AG20443 (cell line): ENCODE data around the gene C3orf52.
"Not testable (repeated sequence)": the region's sequence is repeated elsewhere in the genome, so short reads cannot be mapped to it uniquely, and the experiment has no call there.

Source experiments
- DNase-seq: peaks from one replicate; pipeline ENCODE4 v3.0.0; 2012; ENCODE audit warnings: low spot score, mixed read lengths

Gene C3orf52

GRCh38 chr3:112086076-112086854 lies at the start of gene C3orf52:
TSS of gene C3orf52 (plus strand) at chr3:112086389. CDS start at chr3:112086408, 19 bp downstream.
- peak; percentile 97 for DNase-seq

- not testable (repeated sequence) for DNase-seq
These were observed 49.0 kb upstream of the C3orf52 start for GRCh38 chr3:112037194-112037593.

GRCh38 chr3:112038863-112039262 lies 47.3 kb upstream of the C3orf52 start:
- peak; percentile 57 for DNase-seq

- DNase-seq = no peak
These were observed 44.9 kb upstream of the C3orf52 start for GRCh38 chr3:112041321-112041720.

GRCh38 chr3:112042842-112043280 lies 43.3 kb upstream of the C3orf52 start:
- DNase-seq = no peak

- DNase-seq = peak; percentile 87
These were observed 42.5 kb upstream of the C3orf52 start for GRCh38 chr3:112043621-112044201.

GRCh38 chr3:112046599-112046998 lies 39.6 kb upstream of the C3orf52 start:
- no peak for DNase-seq

GRCh38 chr3:112047264-112047663 lies 38.9 kb upstream of the C3orf52 start:
- DNase-seq = no peak

GRCh38 chr3:112048911-112049310 lies 37.3 kb upstream of the C3orf52 start:
- no peak for DNase-seq

- DNase-seq = no peak
These were observed 33.0 kb upstream of the C3orf52 start for GRCh38 chr3:112053229-112053628.

- no peak for DNase-seq
These were observed 29.7 kb upstream of the C3orf52 start for GRCh38 chr3:112056451-112056929.

- DNase-seq = no peak
These were observed 26.7 kb upstream of the C3orf52 start for GRCh38 chr3:112059497-112059896.

GRCh38 chr3:112061152-112061551 lies 25.0 kb upstream of the C3orf52 start:
- peak; percentile 49 for DNase-seq

- DNase-seq = not testable (repeated sequence)
These were observed 13.7 kb upstream of the C3orf52 start for GRCh38 chr3:112072387-112073060.

- DNase-seq = peak; percentile 35
These were observed 12.2 kb upstream of the C3orf52 start for GRCh38 chr3:112074006-112074405.

- peak; percentile 81 for DNase-seq
These were observed 11.3 kb upstream of the C3orf52 start for GRCh38 chr3:112074616-112075497.

GRCh38 chr3:112078125-112079083 lies 7.8 kb upstream of the C3orf52 start:
- no peak for DNase-seq

- DNase-seq = no peak
These were observed 3.0 kb upstream of the C3orf52 start for GRCh38 chr3:112083239-112083638.

- DNase-seq = no peak
These were observed 1.0 kb upstream of the C3orf52 start for GRCh38 chr3:112084980-112085705.

- no peak for DNase-seq
These were observed 484 bp upstream of the C3orf52 start for GRCh38 chr3:112085735-112086075.
